ENCODE data around the gene GRHL3. TPM values are rescaled to one million over a fixed set of nuclear protein-coding genes. Genes with fewer than 3 reads are reported as not detected.

Gene GRHL3
- total RNA-seq, 1 donor from 2014 or later, result not detected

- no peak for DNase-seq (ENCODE audit: low spot score)
- intact Hi-C loops (cut with DNase I), result no loop called here
These were observed 43.9 kb downstream of the GRHL3 start for GRCh38 chr1:24362982-24363614.

GRCh38 chr1:24363994-24364393 lies 44.8 kb downstream of the GRHL3 start:
- intact Hi-C loops (cut with DNase I), result no loop called here

GRCh38 chr1:24364605-24364974 lies 45.4 kb downstream of the GRHL3 start:
- intact Hi-C loops (cut with DNase I), result no loop called here
- DNase-seq (ENCODE audit: low spot score), result no peak

More at GRCh38 chr1:24363994-24364393, 44.8 kb downstream of the GRHL3 start:
- no peak for DNase-seq (ENCODE audit: low spot score)

- intact Hi-C loops (cut with DNase I), result no loop called here
- no peak for DNase-seq (ENCODE audit: low spot score)
These were observed 46.0 kb downstream of the GRHL3 start for GRCh38 chr1:24364975-24365678.

- no peak for DNase-seq (ENCODE audit: low spot score)
- intact Hi-C loops (cut with DNase I), result no loop called here
These were observed 47.5 kb downstream of the GRHL3 start for GRCh38 chr1:24366707-24367106.

GRCh38 chr1:24369199-24369598 lies 50.0 kb downstream of the GRHL3 start:
- intact Hi-C loops (cut with DNase I), result no loop called here
- DNase-seq (ENCODE audit: low spot score), result no peak

- intact Hi-C loops (cut with DNase I), result no loop called here
These were observed 50.6 kb downstream of the GRHL3 start for GRCh38 chr1:24369801-24370200.

GRCh38 chr1:24373044-24373443 lies 53.9 kb downstream of the GRHL3 start:
- intact Hi-C loops (cut with DNase I), result no loop called here
- DNase-seq (ENCODE audit: low spot score), result no peak

More at GRCh38 chr1:24369801-24370200, 50.6 kb downstream of the GRHL3 start:
- DNase-seq (ENCODE audit: low spot score), result no peak

- DNase-seq (ENCODE audit: low spot score), result no peak
- intact Hi-C loops (cut with DNase I), result no loop called here
These were observed 54.6 kb downstream of the GRHL3 start for GRCh38 chr1:24373710-24374109.

GRCh38 chr1:24374891-24375786 lies 56.0 kb downstream of the GRHL3 start:
- intact Hi-C loops (cut with DNase I), result no loop called here
- no peak for DNase-seq (ENCODE audit: low spot score)

GRCh38 chr1:24379733-24380315 lies 60.7 kb downstream of the GRHL3 start:
- DNase-seq (ENCODE audit: low spot score), result no peak
- intact Hi-C loops (cut with DNase I), result no loop called here

GRCh38 chr1:24380508-24380907 lies 61.4 kb downstream of the GRHL3 start:
- intact Hi-C loops (cut with DNase I), result no loop called here
- DNase-seq (ENCODE audit: low spot score), result no peak

- intact Hi-C loops (cut with DNase I), result no loop called here
- no peak for DNase-seq (ENCODE audit: low spot score)
These were observed 62.1 kb downstream of the GRHL3 start for GRCh38 chr1:24381256-24381655.

- no peak for DNase-seq (ENCODE audit: low spot score)
- intact Hi-C loops (cut with DNase I), result no loop called here
These were observed 63.0 kb downstream of the GRHL3 start for GRCh38 chr1:24382165-24382577.

- DNase-seq (ENCODE audit: low spot score), result no peak
- intact Hi-C loops (cut with DNase I), result no loop called here
These were observed 64.3 kb downstream of the GRHL3 start for GRCh38 chr1:24383381-24383940.

- peak; percentile 84 for DNase-seq (ENCODE audit: low spot score)
- intact Hi-C loops (cut with DNase I), result loop anchor here (5.0 kb wide), 1 partner anchor 253 kb away; no protein-coding TSS in a partner anchor
These were observed 65.3 kb downstream of the GRHL3 start for GRCh38 chr1:24384251-24385090.

- DNase-seq (ENCODE audit: low spot score), result no peak
- intact Hi-C loops (cut with DNase I), result loop anchor here (5.0 kb wide), 1 partner anchor 252 kb away; no protein-coding TSS in a partner anchor
These were observed 66.2 kb downstream of the GRHL3 start for GRCh38 chr1:24385160-24385940.

GRCh38 chr1:24386241-24386640 lies 67.1 kb downstream of the GRHL3 start:
- DNase-seq (ENCODE audit: low spot score), result no peak
- intact Hi-C loops (cut with DNase I), result loop anchor here (5.0 kb wide), 1 partner anchor 251 kb away; no protein-coding TSS in a partner anchor

Measured in cardiac septum (tissue), 1 donor.